Measurements from ENCODE around the gene SETD1B. TPM values are rescaled to one million over a fixed set of nuclear protein-coding genes. Genes with fewer than 3 reads are reported as not detected.

The SETD1B gene
- total RNA-seq, 2 donors from 2014 or later = 19.2 to 27.5 TPM

DNA sequence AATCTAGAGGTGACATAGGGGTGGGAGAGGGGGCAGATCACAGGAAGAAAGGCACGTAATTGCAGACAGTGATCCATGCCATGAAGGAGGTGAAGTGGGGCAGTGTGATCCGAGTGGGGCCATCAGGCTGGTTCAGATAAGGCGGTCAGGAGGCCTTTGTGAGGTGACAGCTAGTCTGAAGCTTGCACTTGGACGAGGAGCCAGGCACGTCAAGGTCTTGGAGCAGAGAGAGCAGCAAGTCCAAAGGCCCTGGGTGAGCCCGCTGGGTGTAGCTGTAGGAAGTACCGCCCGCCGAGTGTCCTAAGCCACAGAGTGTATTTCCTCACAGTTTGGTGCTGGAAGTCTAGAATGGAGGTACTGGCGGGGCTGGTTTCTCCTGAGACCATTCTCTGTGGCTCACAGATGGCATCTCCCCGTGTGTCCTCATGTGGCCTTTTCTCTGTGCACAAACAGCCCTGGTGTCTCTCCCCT, 33.9 kb upstream of the SETD1B start:
- intact Hi-C loops (cut with DNase I) = no loop called here
- H3K27ac ChIP-seq = no peak overlapping the region
- H3K36me3 ChIP-seq = no peaks in the 10 kb centered on the region
- H3K4me1 ChIP-seq (replicated peaks) = no peaks in the 10 kb centered on the region
- no peak for DNase-seq (ENCODE audit: low spot score)
- WGBS = 85% methylated on average over 11 of the region's 11 CpGs
- no peaks in the 10 kb centered on the region for H3K27me3 ChIP-seq (replicated peaks; ENCODE audit: insufficient read depth)
- H3K9me3 ChIP-seq = no peaks in the 10 kb centered on the region
- no peak for TF ChIP-seq POLR2A (IDR thresholded peaks at IDR 0.05)
- TF ChIP-seq, protein P1, sequence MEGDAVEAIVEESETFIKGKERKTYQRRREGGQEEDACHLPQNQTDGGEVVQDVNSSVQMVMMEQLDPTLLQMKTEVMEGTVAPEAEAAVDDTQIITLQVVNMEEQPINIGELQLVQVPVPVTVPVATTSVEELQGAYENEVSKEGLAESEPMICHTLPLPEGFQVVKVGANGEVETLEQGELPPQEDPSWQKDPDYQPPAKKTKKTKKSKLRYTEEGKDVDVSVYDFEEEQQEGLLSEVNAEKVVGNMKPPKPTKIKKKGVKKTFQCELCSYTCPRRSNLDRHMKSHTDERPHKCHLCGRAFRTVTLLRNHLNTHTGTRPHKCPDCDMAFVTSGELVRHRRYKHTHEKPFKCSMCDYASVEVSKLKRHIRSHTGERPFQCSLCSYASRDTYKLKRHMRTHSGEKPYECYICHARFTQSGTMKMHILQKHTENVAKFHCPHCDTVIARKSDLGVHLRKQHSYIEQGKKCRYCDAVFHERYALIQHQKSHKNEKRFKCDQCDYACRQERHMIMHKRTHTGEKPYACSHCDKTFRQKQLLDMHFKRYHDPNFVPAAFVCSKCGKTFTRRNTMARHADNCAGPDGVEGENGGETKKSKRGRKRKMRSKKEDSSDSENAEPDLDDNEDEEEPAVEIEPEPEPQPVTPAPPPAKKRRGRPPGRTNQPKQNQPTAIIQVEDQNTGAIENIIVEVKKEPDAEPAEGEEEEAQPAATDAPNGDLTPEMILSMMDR (IDR thresholded peaks at IDR 0.05) = no peak
- TF ChIP-seq POLR2AphosphoS5 (IDR thresholded peaks at IDR 0.05) = no peak
- H3K4me3 ChIP-seq = no peak overlapping the region

DNA sequence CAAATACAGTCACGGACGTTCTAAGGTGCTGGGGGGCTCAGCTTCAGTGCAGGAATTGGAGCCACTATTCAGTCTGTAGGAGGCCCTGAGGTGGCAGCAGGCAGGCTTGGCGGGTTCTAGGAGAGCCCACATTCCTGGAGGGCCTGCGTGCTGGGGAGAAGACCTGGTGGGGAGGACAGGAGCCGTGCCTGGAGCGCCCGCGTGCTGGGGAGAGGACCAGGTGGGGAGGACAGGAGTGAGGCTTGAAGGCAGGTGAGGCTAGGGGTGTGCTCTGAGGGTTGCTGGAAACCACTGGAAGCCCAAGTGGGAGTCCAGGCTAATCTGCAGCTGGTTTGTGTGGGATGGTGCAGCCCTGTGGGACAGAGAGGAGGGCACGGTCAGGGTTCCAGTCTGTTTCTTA, 33.4 kb upstream of the SETD1B start:
- no peaks in the 10 kb centered on the region for H3K27me3 ChIP-seq (replicated peaks; ENCODE audit: insufficient read depth)
- no peaks in the 10 kb centered on the region for H3K36me3 ChIP-seq
- H3K27ac ChIP-seq = no peak overlapping the region
- H3K9me3 ChIP-seq = no peaks in the 10 kb centered on the region
- WGBS = 84% methylated on average over 9 of the region's 9 CpGs
- TF ChIP-seq POLR2AphosphoS5 (IDR thresholded peaks at IDR 0.05) (no peak), POLR2A (IDR thresholded peaks at IDR 0.05) (no peak)
- no peaks in the 10 kb centered on the region for H3K4me1 ChIP-seq (replicated peaks)
- no peak overlapping the region for H3K4me3 ChIP-seq
- intact Hi-C loops (cut with DNase I) = no loop called here
- no peak for DNase-seq (ENCODE audit: low spot score)

DNA sequence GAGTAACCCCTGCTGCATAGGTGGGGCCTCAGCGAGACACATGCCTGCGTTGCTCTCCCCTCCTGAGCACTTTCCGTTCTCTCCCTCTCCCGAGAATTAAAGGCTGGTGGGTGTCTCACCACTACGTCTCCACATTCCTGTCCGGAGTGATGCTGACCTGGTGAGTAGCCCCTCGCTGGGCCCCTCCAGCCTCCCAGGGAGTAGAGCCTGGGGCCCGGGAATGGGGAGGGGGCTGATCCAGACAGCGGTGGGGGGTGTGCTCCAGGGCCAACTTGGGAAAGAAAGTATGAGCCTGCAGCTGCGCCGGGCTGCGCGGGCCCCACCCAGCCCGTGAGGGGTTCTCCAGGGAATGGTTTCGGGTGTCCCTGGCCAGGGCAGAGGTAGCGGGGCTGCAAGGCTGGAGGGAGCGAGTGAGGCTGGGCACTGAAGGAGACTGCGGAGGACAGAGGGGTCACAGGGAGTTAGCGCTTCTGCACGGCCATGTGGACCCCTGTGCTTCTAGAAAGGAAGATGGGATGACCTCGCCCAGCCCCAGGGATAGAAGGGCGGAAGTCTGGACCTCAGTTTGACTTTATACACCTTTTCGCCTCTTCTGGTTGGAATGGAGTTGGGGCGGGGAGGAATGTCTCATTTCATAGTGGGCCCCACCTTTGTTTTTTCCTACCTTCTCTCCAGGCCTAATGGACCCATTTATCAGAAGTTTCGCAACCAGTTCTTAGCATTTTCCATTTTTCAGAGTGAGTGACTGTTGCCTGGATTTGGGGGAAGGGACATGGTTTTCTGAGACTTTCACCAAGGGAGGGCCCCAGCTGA, 32.8 kb upstream of the SETD1B start:
- Histone ChIP-seq H3K27me3 (replicated peaks; ENCODE audit: insufficient read depth) (no peaks in the 10 kb centered on the region), H3K27ac (no peak overlapping the region), H3K36me3 (no peaks in the 10 kb centered on the region), H3K9me3 (no peaks in the 10 kb centered on the region), H3K4me1 (replicated peaks) (no peaks in the 10 kb centered on the region), H3K4me3 (no peak overlapping the region)
- WGBS = 87% methylated on average over 25 of the region's 25 CpGs
- DNase-seq (ENCODE audit: low spot score) = no peak
- TF ChIP-seq, protein P1 (IDR thresholded peaks at IDR 0.05) = no peak
- no peak for TF ChIP-seq POLR2AphosphoS5 (IDR thresholded peaks at IDR 0.05)
- TF ChIP-seq POLR2A (IDR thresholded peaks at IDR 0.05) = no peak
- intact Hi-C loops (cut with DNase I) = no loop called here

DNA sequence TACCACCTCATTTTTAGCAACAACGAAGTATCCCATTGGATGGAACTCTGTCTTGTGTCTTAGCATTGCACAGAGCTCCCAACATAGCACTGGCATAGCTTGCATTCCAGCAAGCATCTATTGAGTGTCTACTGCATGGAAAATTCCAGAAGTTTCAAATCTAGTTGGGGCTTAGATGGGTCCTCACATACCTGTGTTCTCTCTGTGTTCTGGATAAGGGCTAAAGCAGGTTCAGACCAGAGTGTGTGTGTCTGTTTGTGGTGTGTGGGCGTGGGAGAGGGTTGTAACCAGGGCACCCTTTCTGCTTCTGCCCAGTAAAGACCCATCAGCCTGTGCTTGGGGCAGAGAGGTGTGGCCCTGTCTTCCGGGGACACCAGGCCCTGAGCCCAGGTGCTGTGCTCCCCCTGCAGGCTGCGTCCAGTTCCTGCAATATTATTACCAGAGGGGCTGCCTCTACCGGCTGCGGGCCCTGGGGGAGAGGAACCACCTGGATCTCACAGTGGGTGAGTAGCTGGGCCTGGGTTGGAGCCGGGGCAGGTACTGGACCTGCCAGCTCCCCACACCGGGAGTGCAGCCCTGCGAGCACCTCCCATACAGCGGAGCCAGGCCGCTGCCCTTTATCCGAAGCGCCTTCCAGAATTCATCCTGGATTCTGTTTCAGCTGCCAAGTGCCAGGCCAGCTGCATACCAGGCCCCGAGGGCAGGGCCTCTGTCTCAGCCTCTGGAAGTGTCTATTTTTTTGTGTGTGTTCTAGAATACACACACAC, 30.6 kb upstream of the SETD1B start:
- DNase-seq (ENCODE audit: low spot score) = peak; percentile 60
- no peaks in the 10 kb centered on the region for H3K4me1 ChIP-seq (replicated peaks)
- intact Hi-C loops (cut with DNase I) = loop anchor here (2.0 kb wide), 1 partner anchor 76 kb away; no protein-coding TSS in a partner anchor
- no peaks in the 10 kb centered on the region for H3K9me3 ChIP-seq
- WGBS = 42% methylated on average over 14 of the region's 14 CpGs
- TF ChIP-seq, protein P1 (IDR thresholded peaks at IDR 0.05) = peak; percentile 67 to 93 (median 90)
- TF ChIP-seq POLR2AphosphoS5 (IDR thresholded peaks at IDR 0.05) (peak; percentile 62), POLR2A (IDR thresholded peaks at IDR 0.05) (no peak)
- H3K27me3 ChIP-seq (replicated peaks; ENCODE audit: insufficient read depth) = no peaks in the 10 kb centered on the region
- H3K27ac ChIP-seq = peak overlapping the region; percentile 31 to 47
- H3K36me3 ChIP-seq = no peaks in the 10 kb centered on the region
- no peak overlapping the region for H3K4me3 ChIP-seq

DNA sequence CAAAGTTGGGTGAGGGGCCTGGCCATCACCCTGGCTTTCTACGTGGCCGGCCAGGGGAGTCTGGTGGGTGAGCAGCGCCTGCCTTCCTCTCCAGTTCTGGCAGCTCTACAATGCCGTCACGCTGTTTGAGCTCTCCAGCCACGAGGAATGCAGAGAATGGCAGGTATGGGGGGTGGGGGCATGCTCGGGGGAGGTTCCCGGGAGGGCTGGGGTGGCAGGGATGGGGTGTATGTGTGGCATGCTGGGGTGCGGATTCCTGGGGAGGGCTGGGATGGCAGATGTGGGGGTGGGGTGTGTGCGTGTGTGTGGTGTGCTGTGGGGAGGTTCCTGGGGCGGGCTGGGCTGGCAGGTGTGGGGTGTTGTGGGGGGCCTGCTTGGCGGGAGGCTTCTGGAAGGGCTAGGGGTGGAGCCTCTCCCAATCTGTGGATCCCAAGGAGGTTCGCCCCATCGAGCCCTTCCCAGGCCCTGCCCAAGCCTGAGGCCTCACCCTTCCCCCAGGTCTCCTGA, 28.8 kb upstream of the SETD1B start:
- TF ChIP-seq, protein P1 (IDR thresholded peaks at IDR 0.05) = no peak
- no peak for TF ChIP-seq POLR2AphosphoS5 (IDR thresholded peaks at IDR 0.05)
- TF ChIP-seq POLR2A (IDR thresholded peaks at IDR 0.05) = no peak
- Histone ChIP-seq H3K27ac (no peak overlapping the region), H3K4me3 (no peak overlapping the region), H3K27me3 (replicated peaks; ENCODE audit: insufficient read depth) (no peaks in the 10 kb centered on the region), H3K9me3 (no peaks in the 10 kb centered on the region), H3K4me1 (replicated peaks) (no peaks in the 10 kb centered on the region), H3K36me3 (no peaks in the 10 kb centered on the region)
- 70% methylated on average over 14 of the region's 14 CpGs for WGBS
- no peak for DNase-seq (ENCODE audit: low spot score)
- intact Hi-C loops (cut with DNase I) = no loop called here

All from prostate gland (tissue), 2 donors.